ENCODE results near the gene MOK. TPM values are rescaled to one million over a fixed set of nuclear protein-coding genes. Genes with fewer than 3 reads are reported as not detected.
A peak's percentile ranks its signal among the peaks of the same experiment; 100 is the strongest.

MOK gene
- total RNA-seq, 4 donors from 2014 or later, result 27.6 to 29.3 (median 28.8) TPM

DNA sequence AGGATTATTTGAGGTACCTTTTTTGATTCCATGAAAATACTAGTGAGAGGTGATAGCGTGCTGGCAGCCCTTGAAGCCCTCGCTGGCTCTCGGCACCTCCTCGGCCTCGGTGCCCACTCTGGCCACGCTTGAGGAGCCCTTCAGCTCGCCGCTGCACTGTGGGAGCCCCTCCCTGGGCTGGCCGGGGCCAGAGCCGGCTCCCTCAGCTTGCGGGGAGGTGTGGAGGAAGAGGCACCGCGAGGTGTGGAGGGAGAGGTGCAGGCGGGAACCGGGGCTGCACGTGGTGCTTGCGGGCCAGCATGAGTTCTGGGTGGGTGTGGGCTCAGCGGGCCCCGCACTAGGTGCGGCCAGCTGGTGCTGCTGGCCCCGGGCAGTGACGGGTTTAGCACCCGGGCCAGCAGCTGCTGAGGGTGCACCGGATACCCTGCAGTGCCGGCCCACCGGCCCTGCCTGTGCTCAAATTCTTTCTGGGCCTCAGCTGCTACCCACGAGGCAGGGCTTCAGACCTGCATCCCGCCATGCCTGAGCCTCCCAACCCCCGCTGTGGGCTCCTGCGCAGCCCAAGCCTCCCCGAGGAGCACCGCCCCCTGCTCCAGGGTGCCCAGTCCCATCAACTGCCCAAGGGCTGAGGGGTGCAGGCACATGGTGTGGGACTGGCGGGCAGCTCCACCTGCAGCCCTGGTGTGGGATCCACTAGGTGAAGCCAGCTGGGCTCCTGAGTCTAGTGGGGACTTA lies 7.4 kb downstream of the MOK start:
- WGBS, 2 donors, result 95 to 97% methylated on average over 26 to 30 of the region's 33 CpGs
- no peak overlapping the region for H3K4me3 ChIP-seq
- H3K4me1 ChIP-seq, result peaks cover 0 to 15% (median 0%) of the 10 kb centered on the region in 4 donors
- no peaks in the 10 kb centered on the region for H3K9me3 ChIP-seq
- DNase-seq (ENCODE audit: low spot score in 2 of 2), result no peak
- TF ChIP-seq POLR2A (IDR thresholded peaks at IDR 0.05), result no peak
- no peak for TF ChIP-seq EP300 (IDR thresholded peaks at IDR 0.05)
- TF ChIP-seq, protein P1, sequence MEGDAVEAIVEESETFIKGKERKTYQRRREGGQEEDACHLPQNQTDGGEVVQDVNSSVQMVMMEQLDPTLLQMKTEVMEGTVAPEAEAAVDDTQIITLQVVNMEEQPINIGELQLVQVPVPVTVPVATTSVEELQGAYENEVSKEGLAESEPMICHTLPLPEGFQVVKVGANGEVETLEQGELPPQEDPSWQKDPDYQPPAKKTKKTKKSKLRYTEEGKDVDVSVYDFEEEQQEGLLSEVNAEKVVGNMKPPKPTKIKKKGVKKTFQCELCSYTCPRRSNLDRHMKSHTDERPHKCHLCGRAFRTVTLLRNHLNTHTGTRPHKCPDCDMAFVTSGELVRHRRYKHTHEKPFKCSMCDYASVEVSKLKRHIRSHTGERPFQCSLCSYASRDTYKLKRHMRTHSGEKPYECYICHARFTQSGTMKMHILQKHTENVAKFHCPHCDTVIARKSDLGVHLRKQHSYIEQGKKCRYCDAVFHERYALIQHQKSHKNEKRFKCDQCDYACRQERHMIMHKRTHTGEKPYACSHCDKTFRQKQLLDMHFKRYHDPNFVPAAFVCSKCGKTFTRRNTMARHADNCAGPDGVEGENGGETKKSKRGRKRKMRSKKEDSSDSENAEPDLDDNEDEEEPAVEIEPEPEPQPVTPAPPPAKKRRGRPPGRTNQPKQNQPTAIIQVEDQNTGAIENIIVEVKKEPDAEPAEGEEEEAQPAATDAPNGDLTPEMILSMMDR (IDR thresholded peaks at IDR 0.05), result no peak
- H3K36me3 ChIP-seq, result peaks cover 0 to 15% (median 0%) of the 10 kb centered on the region in 3 donors
- no peak overlapping the region for H3K27ac ChIP-seq
- H3K27me3 ChIP-seq, result no peaks in the 10 kb centered on the region

DNA sequence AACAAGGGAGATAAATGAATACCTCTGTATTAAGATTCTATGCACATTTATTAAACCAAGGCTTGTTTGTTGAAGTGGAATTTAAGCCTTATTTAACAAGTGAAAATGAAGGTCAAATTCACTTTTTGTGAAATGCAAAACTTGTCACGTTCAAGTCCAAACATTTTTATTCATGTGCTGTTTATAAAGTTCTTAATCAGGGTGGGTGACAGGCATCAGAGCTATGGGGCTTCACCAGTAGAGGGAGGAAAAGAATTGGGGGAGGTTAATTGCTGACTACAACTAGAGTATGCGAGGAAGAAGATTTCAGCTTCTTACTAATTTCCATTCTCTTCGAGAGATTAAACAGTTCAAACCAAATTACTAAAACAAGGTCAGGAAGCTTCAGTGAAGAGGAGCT lies 9.7 kb downstream of the MOK start:
- WGBS, 2 donors, result 36 to 47% methylated on average over 3 of the region's 3 CpGs
- no peak overlapping the region for H3K4me3 ChIP-seq
- TF ChIP-seq EP300 (IDR thresholded peaks at IDR 0.05) (no peak), POLR2A (IDR thresholded peaks at IDR 0.05) (no peak)
- TF ChIP-seq, protein P1 (IDR thresholded peaks at IDR 0.05), result no peak
- H3K9me3 ChIP-seq, result no peaks in the 10 kb centered on the region
- peaks cover 0 to 15% (median 0%) of the 10 kb centered on the region in 4 donors for H3K4me1 ChIP-seq
- peak overlapping the region in 2 of 4 donors; percentile 48 to 73 for H3K27ac ChIP-seq
- no peak for DNase-seq (ENCODE audit: low spot score in 2 of 2)
- no peaks in the 10 kb centered on the region for H3K27me3 ChIP-seq
- H3K36me3 ChIP-seq, result peaks cover 0 to 15% (median 0%) of the 10 kb centered on the region in 3 donors

DNA sequence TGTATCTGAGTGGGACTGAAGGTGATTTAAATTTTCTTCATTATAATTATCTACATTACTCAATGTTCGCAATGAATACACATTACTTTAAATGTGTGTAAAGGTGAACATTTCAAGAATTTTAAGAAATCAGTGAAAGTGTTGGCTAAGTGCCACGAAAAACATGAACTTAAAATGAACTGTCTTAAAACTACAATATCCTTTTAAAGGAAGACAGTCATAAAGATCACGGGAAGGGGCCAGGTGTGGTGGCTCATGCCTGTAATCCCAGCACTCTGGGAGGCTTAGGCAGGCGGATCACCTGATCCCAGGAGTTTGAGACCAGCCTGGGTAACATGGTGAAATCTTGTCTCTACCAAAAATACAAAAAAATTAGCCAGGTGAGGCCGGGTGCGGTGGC lies 11.2 kb downstream of the MOK start:
- Histone ChIP-seq H3K9me3 (no peaks in the 10 kb centered on the region), H3K4me1 (peaks cover 0 to 15% (median 0%) of the 10 kb centered on the region in 4 donors), H3K36me3 (peaks cover 0 to 15% (median 0%) of the 10 kb centered on the region in 3 donors), H3K4me3 (no peak overlapping the region), H3K27me3 (no peaks in the 10 kb centered on the region), H3K27ac (no peak overlapping the region)
- no peak for TF ChIP-seq EP300 (IDR thresholded peaks at IDR 0.05)
- TF ChIP-seq POLR2A (IDR thresholded peaks at IDR 0.05), result no peak
- TF ChIP-seq, protein P1 (IDR thresholded peaks at IDR 0.05), result no peak
- DNase-seq (ENCODE audit: low spot score in 2 of 2), result no peak
- WGBS, 2 donors, result 76 to 80% methylated on average over 6 of the region's 6 CpGs

DNA sequence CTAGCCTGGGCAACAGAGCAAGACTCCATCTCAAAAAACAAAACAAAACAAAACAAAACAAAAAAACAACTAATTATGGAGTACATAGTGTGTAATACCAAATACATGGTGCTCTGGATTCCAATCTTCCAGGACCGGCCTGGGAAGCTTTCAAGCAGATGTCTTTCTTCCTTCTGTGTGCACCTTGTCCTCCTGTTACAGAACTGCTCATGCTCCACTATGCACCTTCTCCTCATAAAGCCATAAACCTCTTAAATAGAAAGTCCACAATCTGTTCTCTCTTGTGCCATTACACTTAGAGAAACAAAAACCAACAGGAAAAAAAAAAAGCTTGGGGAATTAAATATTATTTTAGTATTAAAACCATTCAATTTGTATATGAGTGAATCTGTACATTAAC lies 12.5 kb downstream of the MOK start:
- Histone ChIP-seq H3K4me1 (peaks cover 0 to 15% (median 0%) of the 10 kb centered on the region in 4 donors), H3K4me3 (no peak overlapping the region), H3K36me3 (peaks cover 0 to 1% (median 0%) of the 10 kb centered on the region in 3 donors), H3K27ac (no peak overlapping the region), H3K27me3 (no peaks in the 10 kb centered on the region), H3K9me3 (no peaks in the 10 kb centered on the region)
- no peak for TF ChIP-seq POLR2A (IDR thresholded peaks at IDR 0.05)
- TF ChIP-seq, protein P1 (IDR thresholded peaks at IDR 0.05), result no peak
- TF ChIP-seq EP300 (IDR thresholded peaks at IDR 0.05), result no peak
- DNase-seq (ENCODE audit: low spot score in 2 of 2), result no peak
- 93 to 100% methylated on average over 1 of the region's 1 CpG for WGBS, 2 donors

DNA sequence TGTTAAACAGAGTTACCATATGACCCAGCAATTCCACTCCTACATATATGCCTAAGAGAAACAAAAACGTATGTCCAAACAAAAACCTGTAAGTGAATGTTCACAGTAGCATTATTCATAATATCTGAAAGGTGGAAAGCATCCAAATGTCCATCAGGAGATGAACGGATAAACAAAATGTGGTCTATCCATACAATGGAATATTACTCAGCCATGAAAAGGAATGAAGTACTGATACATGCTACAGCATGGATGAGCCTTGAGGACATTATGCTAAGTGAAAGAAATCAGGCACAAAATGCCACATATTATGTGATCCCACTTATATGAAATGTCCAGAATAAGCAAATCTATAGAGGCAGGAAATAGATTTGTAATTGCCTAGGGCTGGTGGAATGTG lies 16.8 kb downstream of the MOK start:
- WGBS, 2 donors, result 95 to 96% methylated on average over 2 of the region's 2 CpGs
- no peaks in the 10 kb centered on the region for H3K4me1 ChIP-seq
- H3K4me3 ChIP-seq, result no peak overlapping the region
- no peaks in the 10 kb centered on the region for H3K36me3 ChIP-seq
- no peak for DNase-seq (ENCODE audit: low spot score in 2 of 2)
- TF ChIP-seq, protein P1 (IDR thresholded peaks at IDR 0.05), result no peak
- TF ChIP-seq POLR2A (IDR thresholded peaks at IDR 0.05) (no peak), EP300 (IDR thresholded peaks at IDR 0.05) (no peak)
- H3K9me3 ChIP-seq, result no peaks in the 10 kb centered on the region
- no peaks in the 10 kb centered on the region for H3K27me3 ChIP-seq
- no peak overlapping the region for H3K27ac ChIP-seq

Measured in tibial nerve (tissue), 4 donors.